GM12872 (cell line): ENCODE measurements around the gene ALKBH4.

Source experiments
- CTCF ChIP-seq: IDR thresholded peaks from 3 replicates; pipeline ENCODE4 v1.5.1; 2011; ENCODE audit warnings: low read depth, mild to moderate bottlenecking, low read length, moderate library complexity; ENCODE audit not compliant: insufficient read depth

Gene ALKBH4

GRCh38 chr7:102412548-102412947 is 52.1 kb downstream of the ALKBH4 start:
- TF ChIP-seq CTCF, result peak; percentile 67

DNA sequence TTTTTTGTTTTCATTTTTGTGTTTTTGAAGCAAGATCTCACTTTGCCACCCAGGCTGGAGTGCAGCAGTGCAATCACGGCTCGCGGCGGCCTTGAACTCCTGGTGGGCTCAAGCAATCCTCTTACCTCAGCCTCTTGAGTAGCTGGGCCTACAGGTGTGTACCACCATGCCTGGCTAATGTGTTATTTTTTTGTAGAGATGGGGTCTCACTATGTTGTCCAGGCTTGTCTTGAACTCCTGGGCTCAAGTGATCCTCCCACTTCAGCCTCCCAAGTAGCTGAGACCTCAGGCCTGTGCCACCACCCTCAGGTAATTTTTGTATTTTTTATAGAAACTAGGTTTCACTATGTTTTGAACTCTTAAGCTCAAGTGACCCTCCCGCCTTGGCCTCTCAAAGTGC is 53.7 kb downstream of the ALKBH4 start:
- no peak for TF ChIP-seq CTCF

DNA sequence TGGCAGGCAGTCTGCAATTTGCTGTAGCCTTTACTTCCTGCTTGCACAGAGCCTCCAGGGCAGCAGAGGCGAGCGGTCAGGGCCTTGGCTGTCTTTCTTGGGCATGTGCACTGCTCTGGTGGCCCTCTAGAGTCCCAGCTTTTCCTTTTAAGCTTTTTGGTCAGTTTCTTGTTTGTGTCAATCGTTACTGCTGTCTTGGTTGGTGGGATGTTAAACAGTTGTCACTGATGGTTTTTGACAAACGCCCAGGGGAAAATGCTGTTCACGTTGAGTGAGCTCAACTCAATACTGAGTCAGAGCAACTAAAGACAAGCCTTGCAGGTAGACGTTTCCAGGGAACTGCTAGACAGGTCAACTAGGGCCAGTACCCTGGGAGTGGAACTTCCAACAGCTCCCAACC is 54.5 kb downstream of the ALKBH4 start:
- no peak for TF ChIP-seq CTCF

- no peak for TF ChIP-seq CTCF
These were observed 55.3 kb downstream of the ALKBH4 start for GRCh38 chr7:102409340-102409739.

DNA sequence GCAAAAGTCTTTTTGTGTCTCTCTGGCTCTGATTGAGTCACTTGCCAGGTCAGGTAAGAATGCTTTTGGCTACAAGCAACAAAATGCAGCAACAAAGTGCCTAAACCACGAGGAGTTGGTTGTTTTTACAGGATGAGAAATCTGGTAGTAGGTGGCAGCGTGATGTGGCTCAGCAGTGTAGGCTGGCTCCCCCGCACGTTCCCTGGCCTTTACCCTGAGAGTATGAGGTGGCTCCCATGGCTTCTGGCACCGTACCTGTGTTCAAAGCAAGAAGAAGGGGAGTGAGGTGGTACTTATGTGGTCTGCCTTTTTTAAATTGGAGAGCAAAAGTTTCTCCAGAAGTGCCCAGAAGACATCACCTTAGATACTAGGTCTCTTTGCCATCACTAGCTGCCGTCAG is 56.8 kb downstream of the ALKBH4 start:
- TF ChIP-seq CTCF, result no peak
